SK-N-SH treated with all-trans-retinoic acid at 6 μM for 48 hours (cell line): ENCODE measurements around the gene IGFBP3.

Experiments
- ARNTL ChIP-seq: fragments of 450-650 bp; formaldehyde crosslinking; IDR thresholded peaks from 2 replicates; pipeline ENCODE4 v1.5.0; 2020; ENCODE audit warnings: low read depth, mild to moderate bottlenecking, moderate library complexity, borderline replicate concordance
- CREB5 ChIP-seq: fragments of 250-450 bp; sonication (Bioruptor Pico); IDR thresholded peaks from 2 replicates; pipeline ENCODE4 v1.5.1; 2020; ENCODE audit warnings: low read depth, mild to moderate bottlenecking, moderate library complexity
- GLIS3 ChIP-seq: fragments of 250-450 bp; sonication (Bioruptor Pico); IDR thresholded peaks from 2 replicates; pipeline ENCODE4 v1.5.0; 2020; ENCODE audit warnings: mild to moderate bottlenecking, moderate library complexity
- PATZ1 ChIP-seq: fragments of 250-450 bp; sonication (Bioruptor Pico); IDR thresholded peaks from 2 replicates; pipeline ENCODE4 v1.8.0; 2020; ENCODE audit warnings: mild to moderate bottlenecking, moderate library complexity, borderline replicate concordance
- POU6F1 ChIP-seq: fragments of 250-450 bp; sonication (Bioruptor Pico); IDR thresholded peaks from 2 replicates; pipeline ENCODE4 v1.8.0; 2021; ENCODE audit warnings: low read depth, mild to moderate bottlenecking, moderate library complexity, borderline replicate concordance
- PPARA ChIP-seq: fragments of 250-450 bp; sonication (Bioruptor Pico); IDR thresholded peaks from 2 replicates; pipeline ENCODE4 v1.5.0; 2020; ENCODE audit warnings: mild to moderate bottlenecking, borderline replicate concordance
- TCF4 ChIP-seq: fragments of 250-450 bp; sonication (Bioruptor Pico); IDR thresholded peaks from 2 replicates; pipeline ENCODE4 v1.8.0; 2021; ENCODE audit warnings: mild to moderate bottlenecking, moderate library complexity, borderline replicate concordance
- ZFP30 ChIP-seq: fragments of 450-650 bp; formaldehyde crosslinking; IDR thresholded peaks from 2 replicates; pipeline ENCODE4 v1.5.0; 2022; ENCODE audit warnings: mild to moderate bottlenecking, moderate library complexity
- ZNF8 ChIP-seq: fragments of 450-650 bp; formaldehyde crosslinking; IDR thresholded peaks from 2 replicates; pipeline ENCODE4 v1.5.0; 2020; ENCODE audit warnings: mild to moderate bottlenecking, moderate library complexity

- TF ChIP-seq ARNTL (CRISPR knock-in tag) (no peak), PATZ1 (no peak), CREB5 (CRISPR knock-in tag) (no peak), GLIS3 (CRISPR knock-in tag) (no peak), ZNF8 (CRISPR knock-in tag) (no peak), POU6F1 (CRISPR knock-in tag) (no peak), ZFP30 (CRISPR knock-in tag) (no peak), TCF4 (CRISPR knock-in tag) (no peak), PPARA (no peak)
Observed at GRCh38 chr7:45918556-45918955, 2.5 kb downstream of the IGFBP3 start.
